Measurements from ENCODE around the gene RUNX2. TPM values are rescaled to one million over a fixed set of nuclear protein-coding genes. Genes with fewer than 3 reads are reported as not detected.

The RUNX2 gene
- total and polyA plus RNA-seq, 9 of the 15 experiments (the other 6 are each of a cell fraction or from before 2014, with no cell fraction given), result 0.29 to 1.00 (median 0.43) TPM

- TF ChIP-seq CHD7 (IDR thresholded peaks at IDR 0.05; ENCODE audit: low read depth, low read length) (no peak), MEIS2 (IDR thresholded peaks at IDR 0.05; ENCODE audit: partially characterized antibody) (no peak), NR3C1 (CRISPR knock-in tag; IDR thresholded peaks at IDR 0.05) (no peak), HNRNPLL (IDR thresholded peaks at IDR 0.05; ENCODE audit: low read depth, low read length, poor library complexity, severe bottlenecking) (no peak), ZBTB17 (CRISPR knock-in tag; IDR thresholded peaks at IDR 0.05) (0 out of 2 replicates have a peak, but pooled peaks have one; percentile 25), TFAP4 (CRISPR knock-in tag; IDR thresholded peaks at IDR 0.05; ENCODE audit: borderline replicate concordance) (no peak), PRMT5 (CRISPR knock-in tag; IDR thresholded peaks at IDR 0.05) (no peak), ZEB2 (IDR thresholded peaks at IDR 0.05) (no peak), SOX6 (IDR thresholded peaks at IDR 0.05) (no peak), ZNF263 (CRISPR knock-in tag; IDR thresholded peaks at IDR 0.05; ENCODE audit: borderline replicate concordance) (no peak), ZC3H8 (IDR thresholded peaks at IDR 0.05) (no peak), DACH1 (IDR thresholded peaks at IDR 0.05; ENCODE audit: partially characterized antibody) (no peak), MCM7 (IDR thresholded peaks at IDR 0.05) (no peak), KLF10 (CRISPR knock-in tag; IDR thresholded peaks at IDR 0.05) (no peak), THRAP3 (IDR thresholded peaks at IDR 0.05; ENCODE audit: borderline replicate concordance) (no peak), NFIX (CRISPR knock-in tag; IDR thresholded peaks at IDR 0.05; ENCODE audit: low read depth) (no peak), ZNF584 (CRISPR knock-in tag; IDR thresholded peaks at IDR 0.05; ENCODE audit: low read depth) (no peak), SMARCB1 (IDR thresholded peaks at IDR 0.05; ENCODE audit: insufficient read length, low read depth) (no peak), ZNF354B (CRISPR knock-in tag; IDR thresholded peaks at IDR 0.05) (no peak)
These were observed 93.8 kb downstream of the RUNX2 start (continued) for GRCh38 chr6:45421709-45422502.

Data from K562 (cell line).